Measurements from ENCODE around the gene SURF6. TPM values are rescaled to one million over a fixed set of nuclear protein-coding genes. Genes with fewer than 3 reads are reported as not detected.
A peak's percentile ranks its signal among the peaks of the same experiment; 100 is the strongest.

The SURF6 gene
- total RNA-seq, 1 experiment from 2014 or later: 56.3 TPM

DNA sequence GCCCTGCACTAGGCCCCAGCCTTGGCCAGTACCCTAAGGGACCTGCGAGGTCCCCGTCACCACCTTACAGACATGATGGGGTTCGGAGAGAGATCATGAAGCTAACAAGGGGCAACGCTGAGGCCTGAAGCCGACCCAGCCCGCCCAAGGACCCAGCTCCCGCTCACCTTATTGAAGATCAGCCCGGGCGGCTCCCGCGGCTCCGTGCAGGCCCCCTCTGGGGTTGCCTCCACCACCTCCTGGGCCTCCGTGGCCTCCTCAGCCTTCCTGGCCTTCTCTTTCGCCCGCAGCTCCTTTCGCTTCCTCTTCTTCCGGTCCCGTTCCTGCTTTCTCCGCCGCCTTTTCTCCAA lies 3.6 kb downstream of the SURF6 start:
- no peak overlapping the region for H4K8ac ChIP-seq (replicated peaks; ENCODE audit: insufficient read length, low read depth, low read length)
- H3K23ac ChIP-seq (ENCODE audit: insufficient read length, low read depth, low read length): no peak overlapping the region
- H3K9me3 ChIP-seq (ENCODE audit: control insufficient read depth, low read depth, low read length): no peaks in the 10 kb centered on the region
- no peak overlapping the region for H3K9ac ChIP-seq (ENCODE audit: extremely low read depth, insufficient read length, low read length)
- Mint-ChIP-seq H3K4me3 (no peak overlapping the region), H3K4me1 (peaks cover 18 to 22% of the 10 kb centered on the region in 2 experiments), H3K27me3 (ENCODE audit: low read depth) (peaks cover under 1% of the 10 kb centered on the region), H3K27ac (0 out of 7 replicates have a peak overlapping the region, but pooled peaks of 1 of the 3 experiments have one; percentile 39), H3K36me3 (ENCODE audit: insufficient read depth in 1 of 3, low read depth in 3 of 3) (peaks cover 34 to 59% (median 57%) of the 10 kb centered on the region in 3 experiments), H3K9me3 (peaks cover 10 to 16% of the 10 kb centered on the region in 2 experiments)
- WGBS (ENCODE audit: extremely low coverage, insufficient read length, low lambda C conversion rate): no CpG with 5 or more reads among the region's 20 CpGs
- no peak overlapping the region for H3K56ac ChIP-seq (ENCODE audit: insufficient read length, low read depth, low read length)
- H3K27me3 ChIP-seq (ENCODE audit: insufficient read depth, low read length): no peaks in the 10 kb centered on the region
- H3K27ac ChIP-seq (ENCODE audit: insufficient read length, low read depth, low read length): no peak overlapping the region
- no peak overlapping the region for H3K18ac ChIP-seq (ENCODE audit: insufficient read length, low read depth, low read length)
- no peak overlapping the region for H2BK5ac ChIP-seq (ENCODE audit: insufficient read length, low read length)
- no peak overlapping the region for H4K91ac ChIP-seq (ENCODE audit: insufficient read length, low read depth, low read length)
- H3K14ac ChIP-seq (ENCODE audit: insufficient read depth, low read length): no peak overlapping the region
- H2BK120ac ChIP-seq (ENCODE audit: low read depth, low read length, poor library complexity, severe bottlenecking): no peak overlapping the region
- no peak overlapping the region for H2BK20ac ChIP-seq (ENCODE audit: low read depth, low read length, poor library complexity, severe bottlenecking)
- no peak overlapping the region for H4K5ac ChIP-seq (ENCODE audit: insufficient read length, low read depth, low read length)
- TF ChIP-seq, protein P1, sequence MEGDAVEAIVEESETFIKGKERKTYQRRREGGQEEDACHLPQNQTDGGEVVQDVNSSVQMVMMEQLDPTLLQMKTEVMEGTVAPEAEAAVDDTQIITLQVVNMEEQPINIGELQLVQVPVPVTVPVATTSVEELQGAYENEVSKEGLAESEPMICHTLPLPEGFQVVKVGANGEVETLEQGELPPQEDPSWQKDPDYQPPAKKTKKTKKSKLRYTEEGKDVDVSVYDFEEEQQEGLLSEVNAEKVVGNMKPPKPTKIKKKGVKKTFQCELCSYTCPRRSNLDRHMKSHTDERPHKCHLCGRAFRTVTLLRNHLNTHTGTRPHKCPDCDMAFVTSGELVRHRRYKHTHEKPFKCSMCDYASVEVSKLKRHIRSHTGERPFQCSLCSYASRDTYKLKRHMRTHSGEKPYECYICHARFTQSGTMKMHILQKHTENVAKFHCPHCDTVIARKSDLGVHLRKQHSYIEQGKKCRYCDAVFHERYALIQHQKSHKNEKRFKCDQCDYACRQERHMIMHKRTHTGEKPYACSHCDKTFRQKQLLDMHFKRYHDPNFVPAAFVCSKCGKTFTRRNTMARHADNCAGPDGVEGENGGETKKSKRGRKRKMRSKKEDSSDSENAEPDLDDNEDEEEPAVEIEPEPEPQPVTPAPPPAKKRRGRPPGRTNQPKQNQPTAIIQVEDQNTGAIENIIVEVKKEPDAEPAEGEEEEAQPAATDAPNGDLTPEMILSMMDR (conservative IDR thresholded peaks at IDR 0.05): no peak
- DNase-seq: peak; percentile 18
- no peaks in the 10 kb centered on the region for H4K20me1 ChIP-seq (ENCODE audit: control insufficient read depth, insufficient read depth, insufficient read length)
- H2BK12ac ChIP-seq (ENCODE audit: insufficient read length, low read depth, low read length): no peak overlapping the region
- H3K79me1 ChIP-seq (ENCODE audit: insufficient read depth, low read depth, low read length, poor library complexity, severe bottlenecking): no peaks in the 10 kb centered on the region
- H3K4me1 ChIP-seq (ENCODE audit: insufficient read depth, low read length): no peaks in the 10 kb centered on the region
- no peak overlapping the region for H3K4ac ChIP-seq (ENCODE audit: low read depth, low read length)
- H2AFZ ChIP-seq (ENCODE audit: low read length): no peak overlapping the region
- no peak overlapping the region for H2BK15ac ChIP-seq (ENCODE audit: low read depth, low read length)
- peaks cover 3% of the 10 kb centered on the region; the same call in 1 of the 2 replicates for H3K79me2 ChIP-seq (ENCODE audit: insufficient read depth, low read length)
- H3K23me2 ChIP-seq (ENCODE audit: insufficient read length, low read depth, low read length, poor library complexity, severe bottlenecking): peaks cover 3% of the 10 kb centered on the region
- H3K4me2 ChIP-seq (ENCODE audit: insufficient read depth, insufficient read length, low read length): no peak overlapping the region
- no peak overlapping the region for H3T11ph ChIP-seq (ENCODE audit: low read length)
- H2AK5ac ChIP-seq (ENCODE audit: insufficient read length, low read length): no peak overlapping the region

Measured in H9 (cell line).